Measurements from ENCODE around the gene GHDC. TPM values are rescaled to one million over a fixed set of nuclear protein-coding genes. Genes with fewer than 3 reads are reported as not detected.

Gene GHDC
- total and polyA plus RNA-seq, 2 of the 13 experiments (the other 11 are each of a cell fraction or from before 2014, with no cell fraction given) = 15.4 to 22.5 TPM

DNA sequence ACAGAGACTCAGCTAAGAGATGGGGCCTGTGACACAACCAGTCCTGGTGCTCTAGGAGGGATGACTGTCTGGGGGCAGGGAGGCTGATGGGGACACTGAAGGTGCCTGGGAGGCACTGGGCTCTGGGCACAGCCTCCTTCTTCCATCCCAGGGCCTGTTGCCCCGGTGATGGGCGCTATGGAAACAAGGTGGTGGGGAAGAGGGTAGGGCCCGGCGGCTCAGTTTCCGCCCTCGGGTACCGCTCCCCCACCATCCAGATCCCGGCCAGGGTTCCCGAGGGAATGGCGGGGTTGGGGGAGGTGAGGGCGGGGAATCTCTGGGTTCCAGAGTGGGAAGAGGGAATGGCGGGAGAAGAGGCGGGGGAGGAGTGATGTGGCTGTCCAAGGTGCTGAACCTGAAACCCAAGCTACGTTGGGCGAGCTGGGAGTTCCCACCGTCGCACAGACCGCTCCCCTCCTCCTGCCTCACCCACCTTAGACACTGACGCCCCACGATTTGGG is 14.3 kb downstream of the GHDC start (continued):
- TF ChIP-seq, protein P1, sequence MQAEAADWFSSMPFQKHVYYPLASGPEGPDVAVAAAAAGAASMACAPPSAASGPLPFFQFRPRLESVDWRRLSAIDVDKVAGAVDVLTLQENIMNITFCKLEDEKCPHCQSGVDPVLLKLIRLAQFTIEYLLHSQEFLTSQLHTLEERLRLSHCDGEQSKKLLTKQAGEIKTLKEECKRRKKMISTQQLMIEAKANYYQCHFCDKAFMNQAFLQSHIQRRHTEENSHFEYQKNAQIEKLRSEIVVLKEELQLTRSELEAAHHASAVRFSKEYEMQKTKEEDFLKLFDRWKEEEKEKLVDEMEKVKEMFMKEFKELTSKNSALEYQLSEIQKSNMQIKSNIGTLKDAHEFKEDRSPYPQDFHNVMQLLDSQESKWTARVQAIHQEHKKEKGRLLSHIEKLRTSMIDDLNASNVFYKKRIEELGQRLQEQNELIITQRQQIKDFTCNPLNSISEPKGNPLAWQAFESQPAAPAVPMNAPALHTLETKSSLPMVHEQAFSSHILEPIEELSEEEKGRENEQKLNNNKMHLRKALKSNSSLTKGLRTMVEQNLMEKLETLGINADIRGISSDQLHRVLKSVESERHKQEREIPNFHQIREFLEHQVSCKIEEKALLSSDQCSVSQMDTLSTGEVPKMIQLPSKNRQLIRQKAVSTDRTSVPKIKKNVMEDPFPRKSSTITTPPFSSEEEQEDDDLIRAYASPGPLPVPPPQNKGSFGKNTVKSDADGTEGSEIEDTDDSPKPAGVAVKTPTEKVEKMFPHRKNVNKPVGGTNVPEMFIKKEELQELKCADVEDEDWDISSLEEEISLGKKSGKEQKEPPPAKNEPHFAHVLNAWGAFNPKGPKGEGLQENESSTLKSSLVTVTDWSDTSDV (CRISPR knock-in tag; IDR thresholded peaks at IDR 0.05) = peak; percentile 32
- TF ChIP-seq ZBTB20 (CRISPR knock-in tag; IDR thresholded peaks at IDR 0.05; ENCODE audit: borderline replicate concordance, low read depth) (peak; percentile 91; the same call in 1 of the 2 replicates), MYNN (CRISPR knock-in tag; IDR thresholded peaks at IDR 0.05; ENCODE audit: low read depth) (peak; percentile 94; the same call in 1 of the 2 replicates), ZNF790 (CRISPR knock-in tag; IDR thresholded peaks at IDR 0.05; ENCODE audit: borderline replicate concordance) (peak; percentile 97; the same call in 1 of the 2 replicates), ZFX (CRISPR knock-in tag; IDR thresholded peaks at IDR 0.05; ENCODE audit: low read depth) (0 out of 2 replicates have a peak, but pooled peaks have one; percentile 20), HMG20B (CRISPR knock-in tag; conservative IDR thresholded peaks at IDR 0.05) (peak; percentile 41; the same call in 1 of the 2 replicates), PCBP1 (IDR thresholded peaks at IDR 0.05; ENCODE audit: borderline replicate concordance, low read depth, low read length) (no peak), ZNF891 (CRISPR knock-in tag; IDR thresholded peaks at IDR 0.05) (peak; percentile 89; the same call in 1 of the 2 replicates), JDP2 (CRISPR knock-in tag; IDR thresholded peaks at IDR 0.05; ENCODE audit: borderline replicate concordance) (peak; percentile 68; the same call in 1 of the 2 replicates), ZFP41 (CRISPR knock-in tag; IDR thresholded peaks at IDR 0.05; ENCODE audit: borderline replicate concordance) (no peak), ZNF720 (CRISPR knock-in tag; IDR thresholded peaks at IDR 0.05) (peak; percentile 92; the same call in 1 of the 2 replicates), ZNF761 (CRISPR knock-in tag; conservative IDR thresholded peaks at IDR 0.05) (peak; percentile 67; the same call in 1 of the 2 replicates), ZNF841 (CRISPR knock-in tag; IDR thresholded peaks at IDR 0.05; ENCODE audit: borderline replicate concordance) (no peak)
- TF ChIP-seq, protein P2, sequence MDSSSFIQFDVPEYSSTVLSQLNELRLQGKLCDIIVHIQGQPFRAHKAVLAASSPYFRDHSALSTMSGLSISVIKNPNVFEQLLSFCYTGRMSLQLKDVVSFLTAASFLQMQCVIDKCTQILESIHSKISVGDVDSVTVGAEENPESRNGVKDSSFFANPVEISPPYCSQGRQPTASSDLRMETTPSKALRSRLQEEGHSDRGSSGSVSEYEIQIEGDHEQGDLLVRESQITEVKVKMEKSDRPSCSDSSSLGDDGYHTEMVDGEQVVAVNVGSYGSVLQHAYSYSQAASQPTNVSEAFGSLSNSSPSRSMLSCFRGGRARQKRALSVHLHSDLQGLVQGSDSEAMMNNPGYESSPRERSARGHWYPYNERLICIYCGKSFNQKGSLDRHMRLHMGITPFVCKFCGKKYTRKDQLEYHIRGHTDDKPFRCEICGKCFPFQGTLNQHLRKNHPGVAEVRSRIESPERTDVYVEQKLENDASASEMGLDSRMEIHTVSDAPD (CRISPR knock-in tag; IDR thresholded peaks at IDR 0.05) = no peak
- TF ChIP-seq, protein P3, sequence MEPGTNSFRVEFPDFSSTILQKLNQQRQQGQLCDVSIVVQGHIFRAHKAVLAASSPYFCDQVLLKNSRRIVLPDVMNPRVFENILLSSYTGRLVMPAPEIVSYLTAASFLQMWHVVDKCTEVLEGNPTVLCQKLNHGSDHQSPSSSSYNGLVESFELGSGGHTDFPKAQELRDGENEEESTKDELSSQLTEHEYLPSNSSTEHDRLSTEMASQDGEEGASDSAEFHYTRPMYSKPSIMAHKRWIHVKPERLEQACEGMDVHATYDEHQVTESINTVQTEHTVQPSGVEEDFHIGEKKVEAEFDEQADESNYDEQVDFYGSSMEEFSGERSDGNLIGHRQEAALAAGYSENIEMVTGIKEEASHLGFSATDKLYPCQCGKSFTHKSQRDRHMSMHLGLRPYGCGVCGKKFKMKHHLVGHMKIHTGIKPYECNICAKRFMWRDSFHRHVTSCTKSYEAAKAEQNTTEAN (CRISPR knock-in tag; conservative IDR thresholded peaks at IDR 0.05) = peak; percentile 94
- TF ChIP-seq, protein P4, sequence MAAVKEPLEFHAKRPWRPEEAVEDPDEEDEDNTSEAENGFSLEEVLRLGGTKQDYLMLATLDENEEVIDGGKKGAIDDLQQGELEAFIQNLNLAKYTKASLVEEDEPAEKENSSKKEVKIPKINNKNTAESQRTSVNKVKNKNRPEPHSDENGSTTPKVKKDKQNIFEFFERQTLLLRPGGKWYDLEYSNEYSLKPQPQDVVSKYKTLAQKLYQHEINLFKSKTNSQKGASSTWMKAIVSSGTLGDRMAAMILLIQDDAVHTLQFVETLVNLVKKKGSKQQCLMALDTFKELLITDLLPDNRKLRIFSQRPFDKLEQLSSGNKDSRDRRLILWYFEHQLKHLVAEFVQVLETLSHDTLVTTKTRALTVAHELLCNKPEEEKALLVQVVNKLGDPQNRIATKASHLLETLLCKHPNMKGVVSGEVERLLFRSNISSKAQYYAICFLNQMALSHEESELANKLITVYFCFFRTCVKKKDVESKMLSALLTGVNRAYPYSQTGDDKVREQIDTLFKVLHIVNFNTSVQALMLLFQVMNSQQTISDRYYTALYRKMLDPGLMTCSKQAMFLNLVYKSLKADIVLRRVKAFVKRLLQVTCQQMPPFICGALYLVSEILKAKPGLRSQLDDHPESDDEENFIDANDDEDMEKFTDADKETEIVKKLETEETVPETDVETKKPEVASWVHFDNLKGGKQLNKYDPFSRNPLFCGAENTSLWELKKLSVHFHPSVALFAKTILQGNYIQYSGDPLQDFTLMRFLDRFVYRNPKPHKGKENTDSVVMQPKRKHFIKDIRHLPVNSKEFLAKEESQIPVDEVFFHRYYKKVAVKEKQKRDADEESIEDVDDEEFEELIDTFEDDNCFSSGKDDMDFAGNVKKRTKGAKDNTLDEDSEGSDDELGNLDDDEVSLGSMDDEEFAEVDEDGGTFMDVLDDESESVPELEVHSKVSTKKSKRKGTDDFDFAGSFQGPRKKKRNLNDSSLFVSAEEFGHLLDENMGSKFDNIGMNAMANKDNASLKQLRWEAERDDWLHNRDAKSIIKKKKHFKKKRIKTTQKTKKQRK (IDR thresholded peaks at IDR 0.05; ENCODE audit: low read length) = no peak
- TF ChIP-seq, protein P5, sequence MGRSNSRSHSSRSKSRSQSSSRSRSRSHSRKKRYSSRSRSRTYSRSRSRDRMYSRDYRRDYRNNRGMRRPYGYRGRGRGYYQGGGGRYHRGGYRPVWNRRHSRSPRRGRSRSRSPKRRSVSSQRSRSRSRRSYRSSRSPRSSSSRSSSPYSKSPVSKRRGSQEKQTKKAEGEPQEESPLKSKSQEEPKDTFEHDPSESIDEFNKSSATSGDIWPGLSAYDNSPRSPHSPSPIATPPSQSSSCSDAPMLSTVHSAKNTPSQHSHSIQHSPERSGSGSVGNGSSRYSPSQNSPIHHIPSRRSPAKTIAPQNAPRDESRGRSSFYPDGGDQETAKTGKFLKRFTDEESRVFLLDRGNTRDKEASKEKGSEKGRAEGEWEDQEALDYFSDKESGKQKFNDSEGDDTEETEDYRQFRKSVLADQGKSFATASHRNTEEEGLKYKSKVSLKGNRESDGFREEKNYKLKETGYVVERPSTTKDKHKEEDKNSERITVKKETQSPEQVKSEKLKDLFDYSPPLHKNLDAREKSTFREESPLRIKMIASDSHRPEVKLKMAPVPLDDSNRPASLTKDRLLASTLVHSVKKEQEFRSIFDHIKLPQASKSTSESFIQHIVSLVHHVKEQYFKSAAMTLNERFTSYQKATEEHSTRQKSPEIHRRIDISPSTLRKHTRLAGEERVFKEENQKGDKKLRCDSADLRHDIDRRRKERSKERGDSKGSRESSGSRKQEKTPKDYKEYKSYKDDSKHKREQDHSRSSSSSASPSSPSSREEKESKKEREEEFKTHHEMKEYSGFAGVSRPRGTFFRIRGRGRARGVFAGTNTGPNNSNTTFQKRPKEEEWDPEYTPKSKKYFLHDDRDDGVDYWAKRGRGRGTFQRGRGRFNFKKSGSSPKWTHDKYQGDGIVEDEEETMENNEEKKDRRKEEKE (IDR thresholded peaks at IDR 0.05) = no peak
